Esophagus muscularis mucosa (tissue), 4 donors: Measurements from ENCODE around the gene CACNA2D3. TPM values are rescaled to one million over a fixed set of nuclear protein-coding genes. Genes with fewer than 3 reads are reported as not detected.

Experiments used
- DNase-seq: peaks from one replicate; pipeline ENCODE4 v3.0.0-alpha.2; 2017; ENCODE audit errors: extremely low spot score
- H3K27ac ChIP-seq, 4 donors: fragments of 200-600 bp; sonication (generic); replicated peaks in 1 of 4; 1 replicate in 3 of 4; 2 replicates in 1 of 4; pipeline ENCODE4 v1.5.1; 2016 to 2019; ENCODE audit warnings: mild to moderate bottlenecking in 1 of 4
- H3K27me3 ChIP-seq, 4 donors: fragments of 200-600 bp; sonication (generic); one replicate each; pipeline versions ENCODE4 v1.5.1 to v1.6.0; 2016 to 2019
- H3K36me3 ChIP-seq, 4 donors: fragments of 200-600 bp; sonication (generic); one replicate each; pipeline ENCODE4 v1.5.1; 2016 to 2019
- H3K4me1 ChIP-seq, 4 donors: fragments of 200-600 bp; sonication (generic); one replicate each; pipeline ENCODE4 v1.5.1; 2016 to 2019
- H3K4me3 ChIP-seq, 4 donors: fragments of 200-600 bp; sonication (generic); 1 replicate in 2 of 4; 2 replicates in 2 of 4; pipeline ENCODE4 v1.5.1; 2016 to 2019; ENCODE audit warnings: mild to moderate bottlenecking in 4 of 4, moderate library complexity in 1 of 4
- H3K9me3 ChIP-seq, 4 donors: fragments of 200-600 bp; sonication (generic); 1 replicate in 3 of 4; 2 replicates in 1 of 4; pipeline ENCODE4 v1.5.1; 2016 to 2019
- EP300 ChIP-seq: sonication (generic); formaldehyde crosslinking; IDR thresholded peaks from one replicate; pipeline ENCODE4 v1.6.1; 2017; ENCODE audit warnings: antibody characterized with exemption
- POLR2A ChIP-seq: fragments of 450-650 bp; IDR thresholded peaks from one replicate; pipeline ENCODE4 v1.6.1; 2017; ENCODE audit warnings: antibody characterized with exemption, moderate library complexity, mild to moderate bottlenecking, low read depth
- POLR2AphosphoS5 ChIP-seq, 2 donors: sonication (generic); formaldehyde crosslinking; IDR thresholded peaks; one replicate each; pipeline ENCODE4 v1.6.1; 2017; ENCODE audit warnings: antibody characterized with exemption in 2 of 2
- WGBS: methylation state at CpG from one replicate; pipeline ENCODE4 v1.1.5; 2018; 5-methylcytosine and 5-hydroxymethylcytosine counted together
- intact Hi-C: fragments of 100-400 bp; cut with DNase I; formaldehyde crosslinking; loops from one replicate; pipeline ENCODE4 v1.15.1; 2023
- total RNA-seq, 4 donors: library from RNA; depleted of rRNA; stranded (reverse); fragments of >200 nt; gene quantifications; one replicate each; pipeline versions ENCODE4 v1.1.0 to v1.2.1, GENCODE V29; 2016
- TF ChIP-seq, protein P1 (sequence below), 3 experiments: fragments of 200-600 bp in 2 of 3; fragments of 450-650 bp in 1 of 3; sonication (generic) in 2 of 3; IDR thresholded peaks; one replicate each; pipeline ENCODE4 v1.5.1; 2017 to 2019; ENCODE audit warnings: antibody characterized with exemption in 3 of 3, mild to moderate bottlenecking in 2 of 3, moderate library complexity in 1 of 3

The CACNA2D3 gene
- total RNA-seq, 4 donors from 2014 or later = 2.5 to 6.3 (median 3.9) TPM

DNA sequence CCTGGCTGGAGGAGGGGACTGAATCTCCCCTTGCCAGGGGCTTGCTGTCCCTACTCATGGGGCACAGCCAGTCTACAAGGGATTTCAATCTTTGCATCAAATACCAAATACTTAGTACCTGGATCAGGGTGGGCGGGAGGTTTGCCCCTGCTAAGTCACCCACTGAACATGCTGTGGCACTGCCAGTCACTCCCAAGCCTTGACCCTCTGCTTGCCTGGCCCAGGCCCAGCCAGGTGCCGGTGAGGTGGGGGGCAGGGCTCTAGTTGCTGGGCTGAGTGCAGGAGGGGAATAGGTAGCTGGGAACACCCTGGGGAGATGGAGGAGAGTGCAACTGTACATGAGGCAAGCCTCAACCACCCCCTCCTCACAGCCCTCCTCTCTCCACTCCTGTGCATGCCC, 941.8 kb downstream of the CACNA2D3 start:
- DNase-seq = no peak
- no peaks in the 10 kb centered on the region for H3K36me3 ChIP-seq
- TF ChIP-seq POLR2AphosphoS5 (IDR thresholded peaks at IDR 0.05) (no peak), POLR2A (no peak), EP300 (no peak)
- TF ChIP-seq, protein P1, sequence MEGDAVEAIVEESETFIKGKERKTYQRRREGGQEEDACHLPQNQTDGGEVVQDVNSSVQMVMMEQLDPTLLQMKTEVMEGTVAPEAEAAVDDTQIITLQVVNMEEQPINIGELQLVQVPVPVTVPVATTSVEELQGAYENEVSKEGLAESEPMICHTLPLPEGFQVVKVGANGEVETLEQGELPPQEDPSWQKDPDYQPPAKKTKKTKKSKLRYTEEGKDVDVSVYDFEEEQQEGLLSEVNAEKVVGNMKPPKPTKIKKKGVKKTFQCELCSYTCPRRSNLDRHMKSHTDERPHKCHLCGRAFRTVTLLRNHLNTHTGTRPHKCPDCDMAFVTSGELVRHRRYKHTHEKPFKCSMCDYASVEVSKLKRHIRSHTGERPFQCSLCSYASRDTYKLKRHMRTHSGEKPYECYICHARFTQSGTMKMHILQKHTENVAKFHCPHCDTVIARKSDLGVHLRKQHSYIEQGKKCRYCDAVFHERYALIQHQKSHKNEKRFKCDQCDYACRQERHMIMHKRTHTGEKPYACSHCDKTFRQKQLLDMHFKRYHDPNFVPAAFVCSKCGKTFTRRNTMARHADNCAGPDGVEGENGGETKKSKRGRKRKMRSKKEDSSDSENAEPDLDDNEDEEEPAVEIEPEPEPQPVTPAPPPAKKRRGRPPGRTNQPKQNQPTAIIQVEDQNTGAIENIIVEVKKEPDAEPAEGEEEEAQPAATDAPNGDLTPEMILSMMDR (IDR thresholded peaks at IDR 0.05) = no peak
- no peak overlapping the region for H3K4me3 ChIP-seq
- H3K27me3 ChIP-seq = no peaks in the 10 kb centered on the region
- no peaks in the 10 kb centered on the region for H3K9me3 ChIP-seq
- peaks cover 0 to 9% (median 7%) of the 10 kb centered on the region in 4 donors for H3K4me1 ChIP-seq
- 100% methylated on average over 1 of the region's 2 CpGs for WGBS
- no peak overlapping the region for H3K27ac ChIP-seq
- intact Hi-C loops = no loop called here

DNA sequence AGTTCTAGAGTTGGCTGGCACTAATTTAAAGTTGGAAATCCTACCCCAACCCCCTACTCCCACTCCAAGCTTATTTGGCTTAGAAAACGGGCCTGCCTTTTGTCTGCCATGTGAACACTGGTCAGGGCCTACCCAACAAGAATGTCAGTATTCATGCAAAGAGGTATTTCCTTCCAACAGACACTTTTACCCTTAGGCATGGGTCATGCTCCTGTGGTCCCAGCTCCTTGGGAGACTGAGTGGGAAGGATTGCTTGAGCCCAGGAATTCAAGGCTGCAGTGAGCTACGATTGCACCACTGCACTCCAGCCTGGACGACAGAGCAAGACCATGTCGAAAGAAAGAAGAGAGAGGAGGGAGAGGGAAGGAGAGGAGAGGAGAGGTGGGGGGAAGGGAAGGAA, 943.0 kb downstream of the CACNA2D3 start:
- intact Hi-C loops = no loop called here
- H3K27ac ChIP-seq = no peak overlapping the region
- H3K4me1 ChIP-seq = no peaks in the 10 kb centered on the region
- no peaks in the 10 kb centered on the region for H3K36me3 ChIP-seq
- no peaks in the 10 kb centered on the region for H3K27me3 ChIP-seq
- no peak overlapping the region for H3K4me3 ChIP-seq
- TF ChIP-seq POLR2A (no peak), POLR2AphosphoS5 (IDR thresholded peaks at IDR 0.05) (no peak), EP300 (no peak)
- TF ChIP-seq, protein P1 (IDR thresholded peaks at IDR 0.05) = no peak
- 94% methylated on average over 4 of the region's 4 CpGs for WGBS
- no peak for DNase-seq
- no peaks in the 10 kb centered on the region for H3K9me3 ChIP-seq

DNA sequence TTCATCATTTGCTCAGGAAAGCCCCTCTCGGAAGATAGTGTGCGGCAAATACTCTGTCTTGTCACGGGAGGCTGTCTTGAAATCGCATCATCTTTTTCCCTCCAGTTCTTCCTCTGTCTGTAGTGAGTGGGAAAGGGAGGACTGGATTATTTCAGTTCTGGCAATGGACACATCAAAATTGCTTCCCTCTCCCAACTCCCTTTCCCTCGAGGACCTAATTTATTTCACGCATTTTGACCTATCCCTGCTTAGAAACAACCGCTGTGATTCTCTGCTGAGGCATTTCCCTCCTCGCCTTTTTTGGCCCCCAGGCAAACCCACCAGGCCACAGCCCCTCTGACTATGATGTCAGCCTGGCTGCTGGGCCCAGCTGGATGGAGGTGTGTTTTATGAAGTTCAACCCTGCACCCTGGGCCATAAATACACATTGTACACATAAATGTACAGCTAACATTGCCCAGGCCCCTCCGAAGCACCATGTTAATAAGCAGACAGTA, 944.2 kb downstream of the CACNA2D3 start:
- Histone ChIP-seq H3K27me3 (no peaks in the 10 kb centered on the region), H3K4me3 (no peak overlapping the region), H3K36me3 (no peaks in the 10 kb centered on the region), H3K9me3 (no peaks in the 10 kb centered on the region), H3K4me1 (no peaks in the 10 kb centered on the region), H3K27ac (no peak overlapping the region)
- intact Hi-C loops = no loop called here
- WGBS = 70% methylated on average over 9 of the region's 9 CpGs
- TF ChIP-seq EP300 (no peak), POLR2AphosphoS5 (IDR thresholded peaks at IDR 0.05) (no peak), POLR2A (no peak)
- TF ChIP-seq, protein P1 (IDR thresholded peaks at IDR 0.05) = no peak
- no peak for DNase-seq

DNA sequence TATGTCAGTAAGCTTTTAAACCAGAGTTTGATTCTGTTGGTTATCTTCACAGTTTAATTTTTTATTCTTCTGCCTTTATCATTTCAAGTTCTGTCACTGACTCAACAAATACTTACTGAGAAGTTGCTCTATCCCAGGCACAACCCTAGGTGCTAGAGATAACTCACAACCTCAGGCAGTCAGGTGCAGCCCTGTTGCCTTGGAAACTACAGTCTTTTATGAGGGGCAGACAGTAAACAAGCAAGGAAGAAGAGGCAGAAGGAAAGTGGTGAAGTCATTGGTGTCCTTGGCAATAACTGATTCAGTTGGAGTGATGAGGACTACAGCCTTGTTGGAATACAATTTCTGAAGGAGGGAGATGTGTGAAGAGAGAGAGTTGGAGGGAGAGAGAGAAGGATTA, 947.6 kb downstream of the CACNA2D3 start:
- H3K9me3 ChIP-seq = no peaks in the 10 kb centered on the region
- H3K27ac ChIP-seq = no peak overlapping the region
- H3K27me3 ChIP-seq = no peaks in the 10 kb centered on the region
- H3K36me3 ChIP-seq = no peaks in the 10 kb centered on the region
- TF ChIP-seq POLR2A = no peak
- H3K4me1 ChIP-seq = peaks cover 0 to 12% (median 0%) of the 10 kb centered on the region in 4 donors
- no peak overlapping the region for H3K4me3 ChIP-seq
- DNase-seq = no peak
- intact Hi-C loops = no loop called here

DNA sequence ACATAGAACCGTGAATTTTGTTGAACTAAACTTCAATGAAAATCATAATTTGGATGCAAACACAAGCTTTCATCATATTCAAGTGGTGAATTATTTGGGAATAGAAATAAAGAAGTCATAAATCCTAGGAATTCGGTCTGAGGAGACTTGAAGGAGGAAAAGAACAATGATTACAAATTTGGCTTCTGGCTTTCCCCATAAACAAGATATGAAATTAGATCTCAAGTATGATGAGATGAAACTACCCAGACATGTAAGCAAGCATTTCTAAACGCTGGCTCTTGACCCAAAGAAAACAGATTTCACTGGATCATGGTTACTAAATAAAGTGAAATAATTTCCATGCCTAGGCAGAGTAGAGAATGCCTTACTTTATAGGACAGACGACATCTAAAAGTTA, 952.4 kb downstream of the CACNA2D3 start:
- TF ChIP-seq EP300 (no peak), POLR2AphosphoS5 (IDR thresholded peaks at IDR 0.05) (no peak), POLR2A (no peak)
- TF ChIP-seq, protein P1 (IDR thresholded peaks at IDR 0.05) = no peak
- WGBS = 24% methylated on average over 4 of the region's 4 CpGs
- no peak overlapping the region for H3K27ac ChIP-seq
- no peaks in the 10 kb centered on the region for H3K27me3 ChIP-seq
- intact Hi-C loops = no loop called here
- no peaks in the 10 kb centered on the region for H3K9me3 ChIP-seq
- no peaks in the 10 kb centered on the region for H3K36me3 ChIP-seq
- no peak overlapping the region for H3K4me3 ChIP-seq
- peaks cover 0 to 12% (median 0%) of the 10 kb centered on the region in 4 donors for H3K4me1 ChIP-seq
- no peak for DNase-seq
